DND-41 (cell line): Measurements from ENCODE around the gene ALDH8A1.

Experiments used
- ATAC-seq: fragments of 200-7000 bp; cut with Tn5 transposase; 3 replicates; pipeline ENCODE4 v1.9.1; 2021; ENCODE audit warnings: low read depth; ENCODE audit not compliant: insufficient read depth
- DNase-seq: peaks from one replicate; pipeline ENCODE4 v3.0.0-alpha.2; 2020
- H2AFZ ChIP-seq: 2 replicates; pipeline ENCODE4 v1.6.0; 2012; ENCODE audit warnings: low read depth, low read length
- H3K27ac ChIP-seq: 2 replicates; pipeline ENCODE4 v1.5.1; 2012; ENCODE audit warnings: low read length, inconsistent platforms
- H3K27me3 ChIP-seq: fragments of 200-600 bp; sonication (generic); 2 replicates; pipeline ENCODE4 v1.6.0; 2012; ENCODE audit warnings: low read length, mild to moderate bottlenecking, inconsistent platforms; ENCODE audit not compliant: insufficient read depth, poor library complexity
- H3K36me3 ChIP-seq: 2 replicates; pipeline ENCODE4 v1.5.1; 2012; ENCODE audit warnings: low read length, inconsistent platforms; ENCODE audit not compliant: insufficient read depth
- H3K4me1 ChIP-seq: 2 replicates; pipeline ENCODE4 v1.5.1; 2012; ENCODE audit warnings: mild to moderate bottlenecking, low read length; ENCODE audit not compliant: insufficient read depth
- H3K4me2 ChIP-seq: 2 replicates; pipeline ENCODE4 v1.6.0; 2012; ENCODE audit warnings: mild to moderate bottlenecking, moderate library complexity, low read length, inconsistent platforms; ENCODE audit not compliant: insufficient read depth
- H3K4me3 ChIP-seq, 2 experiments: fragments of 200-600 bp in 1 of 2; shearing (Covaris generic) in 1 of 2; 2 replicates each; pipeline ENCODE4 v1.5.1; 2012 to 2016; ENCODE audit warnings: inconsistent platforms in 2 of 2, low read length in 2 of 2, mild to moderate bottlenecking in 2 of 2, low read depth in 1 of 2, moderate library complexity in 1 of 2
- H3K79me2 ChIP-seq: 2 replicates; pipeline ENCODE4 v1.6.0; 2012; ENCODE audit warnings: low read length, inconsistent platforms; ENCODE audit not compliant: insufficient read depth
- H3K9ac ChIP-seq: 2 replicates; pipeline ENCODE4 v1.6.0; 2012; ENCODE audit warnings: low read depth, mild to moderate bottlenecking, inconsistent platforms, low read length, moderate library complexity
- H3K9me3 ChIP-seq: 2 replicates; pipeline ENCODE4 v1.5.1; 2012; ENCODE audit warnings: low read length, moderate library complexity, mild to moderate bottlenecking, inconsistent platforms; ENCODE audit not compliant: insufficient read depth, severe bottlenecking
- H4K20me1 ChIP-seq: 2 replicates; pipeline ENCODE4 v1.6.0; 2012; ENCODE audit warnings: low read length; ENCODE audit not compliant: insufficient read depth
- EZH2 ChIP-seq: IDR thresholded peaks from 3 replicates; pipeline ENCODE4 v1.6.1; 2012; ENCODE audit warnings: borderline replicate concordance, low read depth, mild to moderate bottlenecking, moderate library complexity, low read length, inconsistent platforms; ENCODE audit not compliant: severe bottlenecking
- TF ChIP-seq, protein P1 (sequence below): IDR thresholded peaks from 2 replicates; pipeline ENCODE4 v1.5.1; 2012; ENCODE audit warnings: borderline replicate concordance, low read length, moderate library complexity, mild to moderate bottlenecking; ENCODE audit not compliant: poor library complexity, severe bottlenecking; ENCODE audit errors: extremely low read depth

ALDH8A1 gene

DNA sequence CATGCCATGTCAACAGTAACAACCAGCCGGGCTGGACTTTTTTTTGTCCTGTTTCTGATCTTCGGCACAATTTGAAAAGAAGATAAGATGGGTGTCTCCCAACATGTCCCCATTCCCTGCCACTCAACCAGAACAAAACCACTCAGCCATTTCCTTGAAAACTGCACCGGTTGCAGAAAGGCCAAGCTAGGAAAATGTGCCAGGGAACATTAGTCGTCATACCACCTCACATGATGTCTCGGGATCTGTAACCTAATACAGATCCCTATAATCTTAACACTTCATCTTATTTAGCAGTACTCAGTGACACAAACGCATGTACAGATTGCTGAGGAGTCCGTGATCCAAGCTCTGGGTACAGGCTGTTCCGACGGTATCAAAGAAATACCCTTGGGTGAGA is 46.5 kb downstream of the ALDH8A1 start:
- Histone ChIP-seq H3K4me3 (no peak overlapping the region), H3K36me3 (no peaks in the 10 kb centered on the region), H3K79me2 (no peaks in the 10 kb centered on the region), H3K4me2 (no peak overlapping the region), H2AFZ (no peak overlapping the region), H3K9me3 (no peaks in the 10 kb centered on the region), H3K27me3 (no peaks in the 10 kb centered on the region), H3K4me1 (no peaks in the 10 kb centered on the region), H4K20me1 (no peaks in the 10 kb centered on the region), H3K9ac (no peak overlapping the region), H3K27ac (no peak overlapping the region)
- TF ChIP-seq, protein P1, sequence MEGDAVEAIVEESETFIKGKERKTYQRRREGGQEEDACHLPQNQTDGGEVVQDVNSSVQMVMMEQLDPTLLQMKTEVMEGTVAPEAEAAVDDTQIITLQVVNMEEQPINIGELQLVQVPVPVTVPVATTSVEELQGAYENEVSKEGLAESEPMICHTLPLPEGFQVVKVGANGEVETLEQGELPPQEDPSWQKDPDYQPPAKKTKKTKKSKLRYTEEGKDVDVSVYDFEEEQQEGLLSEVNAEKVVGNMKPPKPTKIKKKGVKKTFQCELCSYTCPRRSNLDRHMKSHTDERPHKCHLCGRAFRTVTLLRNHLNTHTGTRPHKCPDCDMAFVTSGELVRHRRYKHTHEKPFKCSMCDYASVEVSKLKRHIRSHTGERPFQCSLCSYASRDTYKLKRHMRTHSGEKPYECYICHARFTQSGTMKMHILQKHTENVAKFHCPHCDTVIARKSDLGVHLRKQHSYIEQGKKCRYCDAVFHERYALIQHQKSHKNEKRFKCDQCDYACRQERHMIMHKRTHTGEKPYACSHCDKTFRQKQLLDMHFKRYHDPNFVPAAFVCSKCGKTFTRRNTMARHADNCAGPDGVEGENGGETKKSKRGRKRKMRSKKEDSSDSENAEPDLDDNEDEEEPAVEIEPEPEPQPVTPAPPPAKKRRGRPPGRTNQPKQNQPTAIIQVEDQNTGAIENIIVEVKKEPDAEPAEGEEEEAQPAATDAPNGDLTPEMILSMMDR: no peak
- no peak for TF ChIP-seq EZH2
- ATAC-seq (no peak), DNase-seq (no peak)

DNA sequence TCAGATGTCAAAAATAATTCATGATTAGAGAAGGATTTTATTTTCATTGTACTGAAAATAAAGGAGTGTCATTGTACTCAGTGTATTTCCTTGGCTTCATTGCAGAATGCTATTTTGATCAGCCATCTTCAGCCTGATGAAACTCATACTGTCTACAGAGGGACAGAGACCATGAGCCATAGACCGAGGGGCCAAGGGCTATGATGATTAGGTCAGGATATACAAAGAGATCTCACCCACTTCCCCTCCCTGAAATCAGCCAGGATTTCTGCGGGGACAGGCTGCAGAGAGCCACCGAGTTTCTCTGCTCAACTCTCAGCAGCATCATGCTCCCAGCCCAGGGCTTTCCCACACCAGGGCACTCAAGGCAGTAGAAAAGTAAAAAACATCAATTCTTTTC is 47.0 kb downstream of the ALDH8A1 start:
- no peak for ATAC-seq
- H4K20me1 ChIP-seq: no peaks in the 10 kb centered on the region
- H3K79me2 ChIP-seq: no peaks in the 10 kb centered on the region

DNA sequence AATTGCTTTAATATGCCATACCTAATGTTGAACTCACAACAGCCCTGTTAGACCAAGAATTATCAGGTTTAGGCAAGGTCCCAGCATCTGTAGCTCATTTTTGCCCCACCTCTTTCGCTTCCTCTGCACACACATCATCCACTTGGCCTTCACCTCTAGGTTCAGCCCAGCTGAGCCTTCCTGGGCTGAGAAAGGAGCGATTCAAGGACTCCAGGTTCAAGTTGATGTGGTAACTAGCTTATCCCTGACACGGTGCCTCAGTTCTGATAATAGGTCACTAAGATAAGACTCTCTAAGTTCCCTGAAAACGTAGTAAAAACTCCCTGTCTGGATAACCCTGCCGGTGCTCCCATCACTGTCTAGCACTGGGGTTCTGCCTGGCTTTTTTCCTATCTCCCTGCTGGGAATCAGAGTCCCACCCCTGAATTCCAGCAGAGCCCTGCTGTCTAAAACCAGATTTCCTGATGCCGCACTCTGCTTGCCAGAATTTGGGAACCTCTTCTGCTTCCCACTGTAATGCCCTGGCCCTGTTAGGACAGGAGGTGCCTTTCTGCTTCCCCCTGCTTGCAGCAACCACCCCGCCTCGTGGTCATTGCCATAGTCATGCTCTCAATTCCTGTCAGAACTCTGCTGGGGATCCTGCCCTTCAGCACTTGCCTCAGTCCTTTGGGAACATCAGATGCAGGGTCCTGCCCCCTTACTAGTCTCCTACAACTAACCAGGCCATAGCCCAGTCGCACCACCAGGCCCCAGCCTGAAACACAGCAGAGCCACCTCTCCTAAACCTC is 47.6 kb downstream of the ALDH8A1 start:
- no peak for TF ChIP-seq EZH2
- TF ChIP-seq, protein P1: no peak
- Histone ChIP-seq H3K4me3 (no peak overlapping the region), H3K79me2 (no peaks in the 10 kb centered on the region), H4K20me1 (no peaks in the 10 kb centered on the region), H3K9ac (no peak overlapping the region), H3K27me3 (no peaks in the 10 kb centered on the region), H3K9me3 (no peaks in the 10 kb centered on the region), H3K27ac (no peak overlapping the region), H2AFZ (no peak overlapping the region), H3K4me1 (no peaks in the 10 kb centered on the region), H3K36me3 (no peaks in the 10 kb centered on the region), H3K4me2 (no peak overlapping the region)
- no peak for DNase-seq
- ATAC-seq: no peak

More for the DNA sequence above, 47.0 kb downstream of the ALDH8A1 start:
- H3K36me3 ChIP-seq: no peaks in the 10 kb centered on the region
- no peak overlapping the region for H3K27ac ChIP-seq
- TF ChIP-seq, protein P1: no peak
- TF ChIP-seq EZH2: no peak
- no peaks in the 10 kb centered on the region for H3K9me3 ChIP-seq
- no peaks in the 10 kb centered on the region for H3K4me1 ChIP-seq
- H3K9ac ChIP-seq: no peak overlapping the region
- no peak overlapping the region for H3K4me2 ChIP-seq
- DNase-seq: no peak
- no peak overlapping the region for H3K4me3 ChIP-seq
- no peak overlapping the region for H2AFZ ChIP-seq
- H3K27me3 ChIP-seq: no peaks in the 10 kb centered on the region
